Omental fat pad (tissue), 4 donors: ENCODE measurements around the gene ZSCAN10. TPM values are rescaled to one million over a fixed set of nuclear protein-coding genes. Genes with fewer than 3 reads are reported as not detected.

Experiments used
- ATAC-seq: fragments of 150-250 bp; one replicate; pipeline ENCODE4 v1.9.1; 2016; ENCODE audit warnings: mild to moderate bottlenecking, moderate library complexity; ENCODE audit not compliant: low FRiP score
- DNase-seq: peaks from one replicate; pipeline ENCODE4 v3.0.0-alpha.2; 2019; ENCODE audit warnings: low spot score
- CTCF ChIP-seq, 3 donors: fragments of 450-650 bp; IDR thresholded peaks; one replicate each; pipeline ENCODE4 v1.5.1; 2016 to 2017; ENCODE audit warnings: antibody characterized with exemption in 3 of 3, mild to moderate bottlenecking in 3 of 3, moderate library complexity in 2 of 3
- total RNA-seq, 4 donors: library from RNA; depleted of rRNA; stranded (reverse); fragments of >200 nt; gene quantifications; one replicate each; pipeline ENCODE4 v1.1.0, GENCODE V29; 2016

The ZSCAN10 gene
- total RNA-seq, 4 donors from 2014 or later = 0.28 TPM; not detected in 3

- no peak for DNase-seq
- no peak for ATAC-seq
- no peak for TF ChIP-seq CTCF (IDR thresholded peaks at IDR 0.05)
Measured at GRCh38 chr16:3063625-3064386, 35.3 kb downstream of the ZSCAN10 start.

- ATAC-seq (no peak), DNase-seq (no peak)
Measured at GRCh38 chr16:3062553-3062952, 36.5 kb downstream of the ZSCAN10 start.

GRCh38 chr16:3060339-3061127, 38.6 kb downstream of the ZSCAN10 start:
- ATAC-seq (no peak), DNase-seq (no peak)
- TF ChIP-seq CTCF (IDR thresholded peaks at IDR 0.05) = no peak

More at GRCh38 chr16:3062553-3062952, 36.5 kb downstream of the ZSCAN10 start:
- TF ChIP-seq CTCF (IDR thresholded peaks at IDR 0.05) = no peak

GRCh38 chr16:3059723-3060242, 39.3 kb downstream of the ZSCAN10 start:
- DNase-seq = no peak
- no peak for TF ChIP-seq CTCF (IDR thresholded peaks at IDR 0.05)
- peak; percentile 5 for ATAC-seq

- TF ChIP-seq CTCF (IDR thresholded peaks at IDR 0.05) = peak in 2 of 3 donors; percentile 86 to 97
- peak; percentile 42 for DNase-seq
- peak; percentile 91 for ATAC-seq
Measured at GRCh38 chr16:3059041-3059722, 39.9 kb downstream of the ZSCAN10 start.

GRCh38 chr16:3058139-3059030, 40.7 kb downstream of the ZSCAN10 start:
- ATAC-seq = peak; percentile 16
- TF ChIP-seq CTCF (IDR thresholded peaks at IDR 0.05) = no peak
- no peak for DNase-seq
